CD4-positive, CD25-positive, alpha-beta regulatory T cell (primary cell): Measurements from ENCODE around the gene KCNMA1. TPM values are rescaled to one million over a fixed set of nuclear protein-coding genes. Genes with fewer than 3 reads are reported as not detected.

Source experiments
- ATAC-seq, 2 donors: fragments of 150-1000 bp; cut with Tn5 transposase; one replicate each; pipeline ENCODE4 v1.10.0; 2021; ENCODE audit warnings: low read depth in 2 of 2, moderate number of reproducible peaks in 2 of 2, moderate library complexity in 1 of 2
- DNase-seq, 3 donors: peaks; one replicate each; pipeline versions ENCODE4 v3.0.0 to v3.0.0-alpha.2; 2012 to 2022; ENCODE audit warnings: mixed read lengths in 1 of 3
- H3K27ac ChIP-seq: one replicate; pipeline ENCODE4 v1.7.0; 2013; ENCODE audit warnings: mild to moderate bottlenecking, low read length; ENCODE audit not compliant: insufficient read depth, poor library complexity, severe bottlenecking
- H3K27me3 ChIP-seq: one replicate; pipeline ENCODE4 v1.7.0; 2013; ENCODE audit warnings: low read length; ENCODE audit not compliant: control insufficient read depth, insufficient read depth
- H3K36me3 ChIP-seq: one replicate; pipeline ENCODE4 v1.7.0; 2013; ENCODE audit warnings: mild to moderate bottlenecking, low read length, moderate library complexity; ENCODE audit not compliant: control insufficient read depth, insufficient read depth
- H3K4me1 ChIP-seq: 2 replicates; pipeline ENCODE4 v1.7.0; 2013; ENCODE audit warnings: mild to moderate bottlenecking, low read length; ENCODE audit not compliant: insufficient read depth, control insufficient read depth, poor library complexity, severe bottlenecking
- H3K4me3 ChIP-seq: one replicate; pipeline ENCODE4 v1.7.0; 2013; ENCODE audit warnings: low read depth, mild to moderate bottlenecking, low read length, moderate library complexity
- H3K9me3 ChIP-seq, 2 experiments: 1 replicate in 1 of 2; 2 replicates in 1 of 2; pipeline ENCODE4 v1.7.0; 2013; ENCODE audit warnings: low read length in 2 of 2, mild to moderate bottlenecking in 1 of 2, moderate library complexity in 1 of 2; ENCODE audit not compliant: control insufficient read depth in 2 of 2
- H3K27ac Mint-ChIP-seq, 3 donors: one replicate each; pipeline ENCODE4 v1.8.0; 2020 to 2022; ENCODE audit warnings: mild to moderate bottlenecking in 3 of 3, mixed read lengths in 3 of 3, moderate library complexity in 2 of 3
- H3K27me3 Mint-ChIP-seq: one replicate; pipeline ENCODE4 v1.8.0; 2022; ENCODE audit warnings: mild to moderate bottlenecking, mixed read lengths
- H3K36me3 Mint-ChIP-seq: one replicate; pipeline ENCODE4 v1.8.0; 2020; ENCODE audit warnings: mixed read lengths
- H3K4me1 Mint-ChIP-seq, 4 donors: one replicate each; pipeline ENCODE4 v1.8.0; 2020 to 2022; ENCODE audit warnings: mixed read lengths in 4 of 4, mild to moderate bottlenecking in 1 of 4
- H3K4me3 Mint-ChIP-seq, 4 donors: one replicate each; pipeline ENCODE4 v1.8.0; 2020 to 2022; ENCODE audit warnings: mild to moderate bottlenecking in 4 of 4, mixed read lengths in 4 of 4, moderate library complexity in 3 of 4
- H3K9me3 Mint-ChIP-seq, 7 donors: one replicate each; pipeline ENCODE4 v1.8.0; 2020 to 2022; ENCODE audit warnings: mixed read lengths in 7 of 7, mild to moderate bottlenecking in 3 of 7, moderate library complexity in 2 of 7
- polyA plus RNA-seq, 4 donors: library from polyadenylated mRNA; unstranded; fragments of 300-500 nt; fragmentation: Illumina TruSeq; gene quantifications; one replicate each; pipeline ENCODE4 v1.2.3, GENCODE V29; 2021
- total RNA-seq: library from RNA; stranded (reverse); gene quantifications from one replicate; pipeline ENCODE4 v1.2.3, GENCODE V29; 2022

KCNMA1 gene
- total and polyA plus RNA-seq, 5 donors from 2014 or later, result not detected

DNA sequence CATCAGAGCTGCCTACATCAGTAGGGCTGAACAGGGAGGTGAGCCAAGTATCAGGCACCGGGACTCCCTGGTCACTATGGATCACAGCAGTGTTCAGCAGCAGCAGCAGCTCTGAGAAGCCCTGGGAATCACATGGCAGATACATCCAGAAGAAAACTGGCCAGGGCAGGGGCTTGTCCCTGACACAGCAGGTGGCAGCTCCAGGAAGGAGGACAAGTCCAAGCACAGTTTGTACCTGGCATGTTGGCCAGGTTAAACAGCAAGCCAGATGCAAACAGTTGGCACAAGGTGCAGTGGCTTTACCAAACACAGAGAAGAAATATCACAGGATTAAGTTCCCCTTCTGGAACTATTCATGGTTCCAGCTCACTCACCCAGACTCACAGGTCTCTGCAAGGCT lies 139.4 kb downstream of the KCNMA1 start:
- H3K4me1 Mint-ChIP-seq, result no peaks in the 10 kb centered on the region
- no peaks in the 10 kb centered on the region for H3K9me3 Mint-ChIP-seq
- H3K27ac Mint-ChIP-seq, result no peak overlapping the region
- ATAC-seq, result no peak
- no peaks in the 10 kb centered on the region for H3K27me3 ChIP-seq
- no peak overlapping the region for H3K27ac ChIP-seq
- no peak overlapping the region for H3K4me3 ChIP-seq
- H3K9me3 ChIP-seq, result no peaks in the 10 kb centered on the region
- no peak overlapping the region for H3K4me3 Mint-ChIP-seq
- no peak for DNase-seq
- no peaks in the 10 kb centered on the region for H3K36me3 Mint-ChIP-seq
- no peaks in the 10 kb centered on the region for H3K27me3 Mint-ChIP-seq
- H3K4me1 ChIP-seq, result no peaks in the 10 kb centered on the region
- no peaks in the 10 kb centered on the region for H3K36me3 ChIP-seq

GRCh38 chr10:77497748-77498147 lies 139.9 kb downstream of the KCNMA1 start:
- no peak for ATAC-seq
- Histone ChIP-seq H3K4me1 (no peaks in the 10 kb centered on the region), H3K9me3 (no peaks in the 10 kb centered on the region), H3K4me3 (no peak overlapping the region), H3K36me3 (no peaks in the 10 kb centered on the region), H3K27ac (no peak overlapping the region), H3K27me3 (no peaks in the 10 kb centered on the region)
- Mint-ChIP-seq H3K9me3 (no peaks in the 10 kb centered on the region), H3K4me3 (no peak overlapping the region), H3K27me3 (no peaks in the 10 kb centered on the region), H3K36me3 (no peaks in the 10 kb centered on the region), H3K4me1 (no peaks in the 10 kb centered on the region), H3K27ac (no peak overlapping the region)
- DNase-seq, result no peak

GRCh38 chr10:77496941-77497420 lies 140.6 kb downstream of the KCNMA1 start:
- no peak overlapping the region for H3K4me3 ChIP-seq
- no peak for DNase-seq
- Mint-ChIP-seq H3K4me3 (no peak overlapping the region), H3K4me1 (no peaks in the 10 kb centered on the region), H3K9me3 (peaks cover 0 to 1% (median 0%) of the 10 kb centered on the region in 7 donors), H3K27ac (no peak overlapping the region), H3K27me3 (no peaks in the 10 kb centered on the region), H3K36me3 (no peaks in the 10 kb centered on the region)
- no peaks in the 10 kb centered on the region for H3K27me3 ChIP-seq
- H3K9me3 ChIP-seq, result no peaks in the 10 kb centered on the region
- H3K4me1 ChIP-seq, result no peaks in the 10 kb centered on the region
- ATAC-seq, result no peak
- H3K27ac ChIP-seq, result no peak overlapping the region
- H3K36me3 ChIP-seq, result no peaks in the 10 kb centered on the region

DNA sequence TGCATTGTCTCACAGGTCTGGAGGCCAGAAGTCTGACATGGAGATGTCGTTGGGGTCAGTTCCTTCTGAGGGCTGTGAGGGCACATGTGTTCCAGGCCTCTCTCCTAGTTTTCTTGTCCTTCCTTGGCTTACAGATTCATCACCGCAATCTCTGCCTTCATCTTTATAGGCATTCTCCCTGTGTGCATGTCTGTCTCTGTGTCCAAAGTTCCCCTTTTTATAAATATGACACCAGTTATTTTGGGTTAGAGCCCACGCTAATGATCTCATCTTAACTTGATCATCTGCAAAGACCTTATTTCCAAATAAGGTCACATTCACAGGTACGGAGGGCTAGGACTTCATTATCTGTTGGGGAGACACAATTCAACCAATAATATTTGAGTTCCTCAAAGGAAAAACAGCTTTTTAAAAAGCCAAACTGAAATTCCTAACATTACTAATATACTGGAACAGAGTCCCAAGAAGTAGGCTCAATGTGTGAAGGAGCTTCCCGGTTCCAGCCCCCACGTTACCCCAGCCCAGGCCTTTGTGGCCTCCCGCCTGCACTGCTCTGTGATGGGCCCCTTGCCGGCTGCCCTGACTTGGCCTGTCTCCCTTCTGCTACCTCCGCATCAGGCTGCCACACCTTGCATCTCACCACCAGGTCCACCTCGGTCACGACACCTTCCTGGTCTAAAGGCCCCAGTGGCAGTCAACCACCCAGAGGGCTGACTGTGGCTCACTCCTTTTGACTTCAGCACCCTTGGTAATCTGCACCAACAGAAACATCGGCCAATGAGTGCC lies 142.7 kb downstream of the KCNMA1 start:
- Mint-ChIP-seq H3K27ac (no peak overlapping the region), H3K36me3 (no peaks in the 10 kb centered on the region), H3K9me3 (peaks cover 0 to 1% (median 0%) of the 10 kb centered on the region in 7 donors), H3K4me1 (no peaks in the 10 kb centered on the region), H3K27me3 (no peaks in the 10 kb centered on the region), H3K4me3 (no peak overlapping the region)
- Histone ChIP-seq H3K27me3 (no peaks in the 10 kb centered on the region), H3K9me3 (no peaks in the 10 kb centered on the region), H3K4me1 (no peaks in the 10 kb centered on the region), H3K36me3 (no peaks in the 10 kb centered on the region), H3K27ac (no peak overlapping the region), H3K4me3 (no peak overlapping the region)
- DNase-seq (no peak), ATAC-seq (no peak)

- DNase-seq (no peak), ATAC-seq (no peak)
- no peak overlapping the region for H3K4me3 ChIP-seq
- H3K9me3 ChIP-seq, result no peaks in the 10 kb centered on the region
- H3K4me3 Mint-ChIP-seq, result no peak overlapping the region
- peaks cover 0 to 1% (median 0%) of the 10 kb centered on the region in 7 donors for H3K9me3 Mint-ChIP-seq
- no peaks in the 10 kb centered on the region for H3K4me1 ChIP-seq
- no peaks in the 10 kb centered on the region for H3K27me3 ChIP-seq
- H3K4me1 Mint-ChIP-seq, result no peaks in the 10 kb centered on the region
- H3K27ac ChIP-seq, result no peak overlapping the region
- H3K36me3 Mint-ChIP-seq, result no peaks in the 10 kb centered on the region
- H3K27ac Mint-ChIP-seq, result no peak overlapping the region
- no peaks in the 10 kb centered on the region for H3K36me3 ChIP-seq
- no peaks in the 10 kb centered on the region for H3K27me3 Mint-ChIP-seq
These were observed 143.3 kb downstream of the KCNMA1 start for GRCh38 chr10:77494327-77494726.

DNA sequence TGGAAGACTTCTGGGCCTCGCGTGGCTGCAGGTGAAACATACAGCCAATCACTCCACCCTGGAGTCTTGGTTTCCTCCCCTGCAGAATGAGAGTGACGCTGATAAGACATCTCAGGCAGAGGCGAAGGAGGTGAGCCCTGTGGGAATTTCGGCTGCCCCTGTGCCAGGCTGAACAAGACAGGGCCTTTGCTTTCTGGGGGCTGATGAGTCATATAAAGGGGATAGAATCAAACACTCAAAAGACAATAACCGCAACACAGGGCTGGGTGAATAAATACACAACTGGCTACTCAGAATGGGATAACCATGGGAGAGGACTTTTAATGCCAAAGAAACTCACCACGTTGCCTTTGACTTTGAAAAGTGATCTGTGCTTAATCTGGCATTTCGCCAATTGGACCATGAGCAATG lies 143.8 kb downstream of the KCNMA1 start:
- H3K36me3 ChIP-seq, result no peaks in the 10 kb centered on the region
- H3K27me3 ChIP-seq, result no peaks in the 10 kb centered on the region
- no peaks in the 10 kb centered on the region for H3K27me3 Mint-ChIP-seq
- no peaks in the 10 kb centered on the region for H3K36me3 Mint-ChIP-seq
- DNase-seq (no peak), ATAC-seq (no peak)
- no peak overlapping the region for H3K27ac Mint-ChIP-seq
- H3K4me1 ChIP-seq, result no peaks in the 10 kb centered on the region
- peaks cover 0 to 1% (median 0%) of the 10 kb centered on the region in 7 donors for H3K9me3 Mint-ChIP-seq
- no peaks in the 10 kb centered on the region for H3K4me1 Mint-ChIP-seq
- H3K4me3 ChIP-seq, result no peak overlapping the region
- no peak overlapping the region for H3K4me3 Mint-ChIP-seq
- no peak overlapping the region for H3K27ac ChIP-seq
- H3K9me3 ChIP-seq, result no peaks in the 10 kb centered on the region

DNA sequence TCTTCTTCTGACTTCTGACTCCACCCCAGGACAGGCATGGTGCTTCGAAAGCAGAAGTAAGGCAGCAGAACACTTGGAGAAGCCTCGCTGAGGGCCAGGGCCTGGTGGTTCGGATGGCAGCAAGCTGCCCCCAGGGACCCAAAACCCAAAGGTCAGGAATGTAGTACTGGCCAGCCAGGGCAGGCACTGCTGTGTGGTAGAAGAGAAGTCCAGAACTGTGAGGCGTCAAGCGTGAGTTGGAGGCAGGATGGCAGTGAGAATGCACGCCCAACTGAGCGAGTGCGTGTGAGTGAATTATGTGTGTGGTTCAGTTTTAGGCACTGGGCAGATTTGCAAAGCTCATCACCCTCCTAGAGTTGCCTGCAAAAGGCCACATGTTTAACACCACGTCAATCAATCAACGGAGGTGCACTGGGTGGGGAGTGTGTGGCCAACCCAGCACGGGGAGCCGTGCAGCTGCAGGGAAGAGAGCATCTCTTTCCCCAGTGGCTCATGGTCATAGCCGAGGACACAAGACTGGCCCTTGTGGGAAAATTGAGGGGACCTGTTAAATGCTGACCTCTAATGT lies 144.3 kb downstream of the KCNMA1 start:
- no peak for ATAC-seq
- no peak overlapping the region for H3K4me3 ChIP-seq
- Mint-ChIP-seq H3K27ac (no peak overlapping the region), H3K36me3 (no peaks in the 10 kb centered on the region), H3K9me3 (peaks cover 0 to 1% (median 0%) of the 10 kb centered on the region in 7 donors), H3K4me1 (no peaks in the 10 kb centered on the region), H3K4me3 (no peak overlapping the region), H3K27me3 (no peaks in the 10 kb centered on the region)
- no peak for DNase-seq
- no peaks in the 10 kb centered on the region for H3K4me1 ChIP-seq
- no peaks in the 10 kb centered on the region for H3K27me3 ChIP-seq
- H3K27ac ChIP-seq, result no peak overlapping the region
- H3K36me3 ChIP-seq, result no peaks in the 10 kb centered on the region
- no peaks in the 10 kb centered on the region for H3K9me3 ChIP-seq
